DND-41 (cell line): Measurements from ENCODE around the gene URB1.
"Not testable (repeated sequence)": the region's sequence is repeated elsewhere in the genome, so short reads cannot be mapped to it uniquely, and the experiment has no call there.

ENCODE experiments used
- ATAC-seq: fragments of 200-7000 bp; cut with Tn5 transposase; 3 replicates; pipeline ENCODE4 v1.9.1; 2021; ENCODE audit warnings: low read depth; ENCODE audit not compliant: insufficient read depth
- DNase-seq: peaks from one replicate; pipeline ENCODE4 v3.0.0-alpha.2; 2020
- H2AFZ ChIP-seq: 2 replicates; pipeline ENCODE4 v1.6.0; 2012; ENCODE audit warnings: low read depth, low read length
- H3K27ac ChIP-seq: 2 replicates; pipeline ENCODE4 v1.5.1; 2012; ENCODE audit warnings: low read length, inconsistent platforms
- H3K27me3 ChIP-seq: fragments of 200-600 bp; sonication (generic); 2 replicates; pipeline ENCODE4 v1.6.0; 2012; ENCODE audit warnings: low read length, mild to moderate bottlenecking, inconsistent platforms; ENCODE audit not compliant: insufficient read depth, poor library complexity
- H3K36me3 ChIP-seq: 2 replicates; pipeline ENCODE4 v1.5.1; 2012; ENCODE audit warnings: low read length, inconsistent platforms; ENCODE audit not compliant: insufficient read depth
- H3K4me1 ChIP-seq: 2 replicates; pipeline ENCODE4 v1.5.1; 2012; ENCODE audit warnings: mild to moderate bottlenecking, low read length; ENCODE audit not compliant: insufficient read depth
- H3K4me2 ChIP-seq: 2 replicates; pipeline ENCODE4 v1.6.0; 2012; ENCODE audit warnings: mild to moderate bottlenecking, moderate library complexity, low read length, inconsistent platforms; ENCODE audit not compliant: insufficient read depth
- H3K4me3 ChIP-seq, 2 experiments: fragments of 200-600 bp in 1 of 2; shearing (Covaris generic) in 1 of 2; 2 replicates each; pipeline ENCODE4 v1.5.1; 2012 to 2016; ENCODE audit warnings: inconsistent platforms in 2 of 2, low read length in 2 of 2, mild to moderate bottlenecking in 2 of 2, low read depth in 1 of 2, moderate library complexity in 1 of 2
- H3K79me2 ChIP-seq: 2 replicates; pipeline ENCODE4 v1.6.0; 2012; ENCODE audit warnings: low read length, inconsistent platforms; ENCODE audit not compliant: insufficient read depth
- H3K9ac ChIP-seq: 2 replicates; pipeline ENCODE4 v1.6.0; 2012; ENCODE audit warnings: low read depth, mild to moderate bottlenecking, inconsistent platforms, low read length, moderate library complexity
- H3K9me3 ChIP-seq: 2 replicates; pipeline ENCODE4 v1.5.1; 2012; ENCODE audit warnings: low read length, moderate library complexity, mild to moderate bottlenecking, inconsistent platforms; ENCODE audit not compliant: insufficient read depth, severe bottlenecking
- H4K20me1 ChIP-seq: 2 replicates; pipeline ENCODE4 v1.6.0; 2012; ENCODE audit warnings: low read length; ENCODE audit not compliant: insufficient read depth
- EZH2 ChIP-seq: IDR thresholded peaks from 3 replicates; pipeline ENCODE4 v1.6.1; 2012; ENCODE audit warnings: borderline replicate concordance, low read depth, mild to moderate bottlenecking, moderate library complexity, low read length, inconsistent platforms; ENCODE audit not compliant: severe bottlenecking
- TF ChIP-seq, protein P1 (sequence below): IDR thresholded peaks from 2 replicates; pipeline ENCODE4 v1.5.1; 2012; ENCODE audit warnings: borderline replicate concordance, low read length, moderate library complexity, mild to moderate bottlenecking; ENCODE audit not compliant: poor library complexity, severe bottlenecking; ENCODE audit errors: extremely low read depth

URB1 gene

DNA sequence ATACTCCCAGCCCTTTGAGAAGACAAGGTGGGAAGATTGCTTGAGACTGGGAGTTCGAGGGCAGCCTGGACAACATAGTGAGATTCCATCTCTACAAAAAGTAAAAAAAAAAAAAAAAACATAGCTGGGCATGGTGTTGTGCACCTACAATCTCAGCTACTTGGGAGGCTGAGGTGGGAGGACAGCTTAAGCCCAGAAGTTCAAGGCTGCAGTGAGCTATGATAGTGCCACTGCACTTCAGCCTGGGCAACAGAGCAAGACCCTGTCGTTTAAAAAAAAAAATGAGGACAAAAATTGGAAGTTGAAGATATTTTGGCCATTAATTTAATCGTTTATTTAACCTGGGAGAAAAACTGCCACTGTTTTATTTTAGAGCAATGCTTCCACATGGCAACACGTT lies 1.1 kb downstream of the URB1 start:
- peaks cover 57% of the 10 kb centered on the region for H3K79me2 ChIP-seq

DNA sequence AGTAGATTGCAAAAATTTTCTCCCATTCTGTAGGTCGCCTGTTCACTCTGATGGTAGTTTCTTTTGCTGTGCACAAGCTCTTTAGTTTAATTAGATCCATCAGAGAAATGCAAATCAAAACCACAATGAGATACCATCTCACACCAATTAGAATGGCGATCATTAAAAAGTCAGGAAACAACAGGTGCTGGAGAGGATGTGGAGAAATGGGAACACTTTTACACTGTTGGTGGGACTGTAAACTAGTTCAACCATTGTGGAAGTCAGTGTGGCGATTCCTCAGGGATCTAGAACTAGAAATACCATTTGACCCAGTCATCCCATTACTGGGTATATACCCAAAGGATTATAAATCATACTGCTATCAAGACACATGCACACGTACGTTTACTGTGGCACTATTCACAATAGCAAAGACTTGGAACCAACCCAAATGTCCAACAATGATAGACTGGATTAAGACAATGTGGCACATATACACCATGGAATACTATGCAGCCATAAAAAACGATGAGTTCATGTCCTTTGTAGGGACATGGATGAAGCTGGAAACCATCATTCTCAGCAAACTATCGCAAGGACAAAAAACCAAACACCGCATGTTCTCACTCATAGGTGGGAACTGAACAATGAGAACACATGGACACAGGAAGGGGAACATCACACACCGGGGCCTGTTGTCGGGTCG lies 2.1 kb downstream of the URB1 start:
- H3K4me2 ChIP-seq: peak overlapping the region; percentile 96; the same call in 1 of the 2 replicates
- not testable (repeated sequence) for DNase-seq, H3K4me3 ChIP-seq, ATAC-seq, H2AFZ ChIP-seq, H3K27ac ChIP-seq, H3K27me3 ChIP-seq, H3K9ac ChIP-seq, H3K9me3 ChIP-seq
- H3K79me2 ChIP-seq: peaks cover 66% of the 10 kb centered on the region
- H3K36me3 ChIP-seq: peaks cover 27% of the 10 kb centered on the region
- H4K20me1 ChIP-seq: peaks cover 46% of the 10 kb centered on the region
- peaks cover 28% of the 10 kb centered on the region for H3K4me1 ChIP-seq

More for the DNA sequence above, 1.1 kb downstream of the URB1 start:
- no peak overlapping the region for H3K27ac ChIP-seq
- H3K27me3 ChIP-seq: no peaks in the 10 kb centered on the region
- DNase-seq (no peak), ATAC-seq (no peak)
- no peaks in the 10 kb centered on the region for H3K9me3 ChIP-seq
- H3K4me1 ChIP-seq: peaks cover 28% of the 10 kb centered on the region
- TF ChIP-seq EZH2: no peak
- peaks cover 38% of the 10 kb centered on the region for H4K20me1 ChIP-seq
- H3K4me2 ChIP-seq: peak overlapping the region; percentile 96
- peaks cover 26% of the 10 kb centered on the region for H3K36me3 ChIP-seq
- peak overlapping the region; percentile 82 to 86; a peak in 3 of 4 replicates for H3K4me3 ChIP-seq
- no peak overlapping the region for H2AFZ ChIP-seq
- H3K9ac ChIP-seq: peak overlapping the region; percentile 65

DNA sequence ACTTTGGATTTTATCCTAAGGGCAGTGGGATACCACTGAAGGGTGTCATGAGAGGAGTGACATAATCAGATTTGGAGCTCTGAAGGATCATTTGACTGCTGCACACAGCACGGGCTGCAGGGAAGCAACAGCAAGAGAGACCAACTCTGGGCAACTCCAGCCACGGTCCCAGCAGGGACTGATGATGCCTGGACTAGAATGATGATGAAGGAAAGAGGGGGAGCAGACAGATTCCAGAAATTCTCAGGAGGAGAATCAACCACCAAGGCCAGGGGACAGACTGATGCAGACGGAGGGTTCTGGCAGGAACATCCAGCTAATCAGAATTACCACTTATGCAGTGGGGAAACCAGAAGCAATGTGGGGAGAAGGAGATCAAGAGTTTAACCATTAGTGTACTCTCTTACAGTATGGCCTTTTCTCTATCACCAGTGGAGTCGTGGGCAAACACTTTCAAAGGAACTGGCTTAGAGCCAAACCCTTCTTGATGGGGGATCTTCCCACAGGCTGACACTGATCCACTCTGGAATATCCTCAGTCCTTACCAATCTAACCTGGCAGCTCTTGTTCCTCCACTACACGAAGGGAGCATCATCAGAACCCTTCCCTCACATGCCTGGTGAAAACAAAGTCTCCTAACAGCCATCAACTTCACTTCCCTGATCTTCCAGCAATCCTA lies 3.3 kb downstream of the URB1 start:
- peaks cover 28% of the 10 kb centered on the region for H3K4me1 ChIP-seq
- H3K9me3 ChIP-seq: no peaks in the 10 kb centered on the region
- H3K4me3 ChIP-seq: no peak overlapping the region
- DNase-seq (no peak), ATAC-seq (no peak)
- peaks cover 73% of the 10 kb centered on the region for H3K79me2 ChIP-seq
- H3K27ac ChIP-seq: no peak overlapping the region
- no peak overlapping the region for H3K9ac ChIP-seq
- H2AFZ ChIP-seq: no peak overlapping the region
- peaks cover 37% of the 10 kb centered on the region for H3K36me3 ChIP-seq
- peak overlapping the region; percentile 18; the same call in 1 of the 2 replicates for H3K4me2 ChIP-seq
- peaks cover 54% of the 10 kb centered on the region for H4K20me1 ChIP-seq
- TF ChIP-seq, protein P1, sequence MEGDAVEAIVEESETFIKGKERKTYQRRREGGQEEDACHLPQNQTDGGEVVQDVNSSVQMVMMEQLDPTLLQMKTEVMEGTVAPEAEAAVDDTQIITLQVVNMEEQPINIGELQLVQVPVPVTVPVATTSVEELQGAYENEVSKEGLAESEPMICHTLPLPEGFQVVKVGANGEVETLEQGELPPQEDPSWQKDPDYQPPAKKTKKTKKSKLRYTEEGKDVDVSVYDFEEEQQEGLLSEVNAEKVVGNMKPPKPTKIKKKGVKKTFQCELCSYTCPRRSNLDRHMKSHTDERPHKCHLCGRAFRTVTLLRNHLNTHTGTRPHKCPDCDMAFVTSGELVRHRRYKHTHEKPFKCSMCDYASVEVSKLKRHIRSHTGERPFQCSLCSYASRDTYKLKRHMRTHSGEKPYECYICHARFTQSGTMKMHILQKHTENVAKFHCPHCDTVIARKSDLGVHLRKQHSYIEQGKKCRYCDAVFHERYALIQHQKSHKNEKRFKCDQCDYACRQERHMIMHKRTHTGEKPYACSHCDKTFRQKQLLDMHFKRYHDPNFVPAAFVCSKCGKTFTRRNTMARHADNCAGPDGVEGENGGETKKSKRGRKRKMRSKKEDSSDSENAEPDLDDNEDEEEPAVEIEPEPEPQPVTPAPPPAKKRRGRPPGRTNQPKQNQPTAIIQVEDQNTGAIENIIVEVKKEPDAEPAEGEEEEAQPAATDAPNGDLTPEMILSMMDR: no peak
- no peak for TF ChIP-seq EZH2
- no peaks in the 10 kb centered on the region for H3K27me3 ChIP-seq

DNA sequence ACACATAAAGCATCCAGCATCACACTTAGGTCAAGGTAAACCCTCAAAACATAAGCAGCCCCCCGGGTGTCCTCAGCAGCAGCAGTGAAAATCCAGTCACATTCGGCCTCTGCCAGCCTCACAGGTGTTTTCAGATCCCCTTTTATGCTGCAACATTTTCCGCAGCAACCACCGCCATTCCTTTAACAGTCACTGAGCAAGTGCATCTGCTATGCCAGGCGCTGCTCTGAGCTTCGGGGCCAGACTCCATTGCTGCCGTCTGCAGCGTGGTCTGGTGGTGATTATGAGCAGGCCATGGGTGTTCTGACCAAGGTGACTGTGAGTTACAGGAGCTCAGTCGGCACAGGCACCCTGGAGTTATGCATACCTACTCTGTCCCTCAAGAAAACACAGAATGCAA lies 4.5 kb downstream of the URB1 start:
- Histone ChIP-seq H3K27ac (no peak overlapping the region), H3K4me3 (no peak overlapping the region)
- TF ChIP-seq, protein P1: no peak
- no peak for TF ChIP-seq EZH2

More for the DNA sequence above, 4.5 kb downstream of the URB1 start:
- no peak for DNase-seq
- Histone ChIP-seq H2AFZ (no peak overlapping the region), H3K79me2 (peaks cover 76% of the 10 kb centered on the region), H4K20me1 (peaks cover 59% of the 10 kb centered on the region), H3K9ac (no peak overlapping the region), H3K36me3 (peaks cover 48% of the 10 kb centered on the region), H3K27me3 (no peaks in the 10 kb centered on the region), H3K9me3 (no peaks in the 10 kb centered on the region), H3K4me2 (0 out of 2 replicates have a peak overlapping the region, but pooled peaks have one; percentile 18), H3K4me1 (peaks cover 20% of the 10 kb centered on the region)
- ATAC-seq: no peak
